Progenitor cell of endocrine pancreas (in vitro differentiated cells): Measurements from ENCODE around the gene ERICH6. TPM values are rescaled to one million over a fixed set of nuclear protein-coding genes. Genes with fewer than 3 reads are reported as not detected.
A peak's percentile ranks its signal among the peaks of the same experiment; 100 is the strongest.
"Not testable (repeated sequence)": the region's sequence is repeated elsewhere in the genome, so short reads cannot be mapped to it uniquely, and the experiment has no call there.

Experiments used
- DNase-seq: peaks from one replicate; pipeline ENCODE4 v3.0.0; 2021; ENCODE audit warnings: low spot score; ENCODE audit not compliant: unreplicated experiment
- H3K27ac Mint-ChIP-seq: 2 replicates; pipeline ENCODE4 v1.8.0; 2021; ENCODE audit warnings: mild to moderate bottlenecking, moderate library complexity, mixed read lengths
- H3K27me3 Mint-ChIP-seq: 2 replicates; pipeline ENCODE4 v1.8.0; 2021; ENCODE audit warnings: mixed read lengths
- H3K36me3 Mint-ChIP-seq: 2 replicates; pipeline ENCODE4 v1.8.0; 2022; ENCODE audit warnings: mixed read lengths; ENCODE audit not compliant: insufficient read depth
- H3K4me1 Mint-ChIP-seq: 2 replicates; pipeline ENCODE4 v1.8.0; 2021; ENCODE audit warnings: low read depth, mixed read lengths
- H3K4me3 Mint-ChIP-seq: 2 replicates; pipeline ENCODE4 v1.8.0; 2021; ENCODE audit warnings: low read depth, mild to moderate bottlenecking, moderate library complexity, mixed read lengths
- H3K9me3 Mint-ChIP-seq: 2 replicates; pipeline ENCODE4 v1.8.0; 2021; ENCODE audit warnings: low read depth, mixed read lengths
- CTCF ChIP-seq: fragments of 200-600 bp; sonication (generic); IDR thresholded peaks from one replicate; pipeline ENCODE4 v1.5.0; 2021; ENCODE audit warnings: antibody characterized with exemption, mild to moderate bottlenecking; ENCODE audit not compliant: unreplicated experiment
- total RNA-seq: library from RNA; stranded (reverse); gene quantifications from 2 replicates; pipeline ENCODE4 v1.2.1, GENCODE V29; 2021

ERICH6 gene
- total RNA-seq, 1 donor from 2014 or later, result not detected

GRCh38 chr3:150623945-150624344, 79.8 kb downstream of the ERICH6 start:
- peaks cover 15% of the 10 kb centered on the region for H3K36me3 Mint-ChIP-seq
- no peak overlapping the region for H3K4me3 Mint-ChIP-seq
- H3K4me1 Mint-ChIP-seq, result peaks cover 10% of the 10 kb centered on the region
- DNase-seq, result no peak
- no peak overlapping the region for H3K27ac Mint-ChIP-seq
- H3K9me3 Mint-ChIP-seq, result no peaks in the 10 kb centered on the region
- H3K27me3 Mint-ChIP-seq, result no peaks in the 10 kb centered on the region
- TF ChIP-seq CTCF, result no peak

GRCh38 chr3:150622955-150623354, 80.8 kb downstream of the ERICH6 start:
- not testable (repeated sequence) for H3K4me1 Mint-ChIP-seq, DNase-seq, H3K27ac Mint-ChIP-seq, H3K27me3 Mint-ChIP-seq, H3K9me3 Mint-ChIP-seq, H3K4me3 Mint-ChIP-seq
- peaks cover 22% of the 10 kb centered on the region for H3K36me3 Mint-ChIP-seq

- Mint-ChIP-seq H3K36me3 (peaks cover 16% of the 10 kb centered on the region), H3K27me3 (no peaks in the 10 kb centered on the region), H3K4me3 (no peak overlapping the region), H3K9me3 (peaks cover 4% of the 10 kb centered on the region), H3K27ac (no peak overlapping the region), H3K4me1 (peaks cover 10% of the 10 kb centered on the region)
- no peak for TF ChIP-seq CTCF
- no peak for DNase-seq
Measured at GRCh38 chr3:150620002-150620689, 83.6 kb downstream of the ERICH6 start.

- no peak overlapping the region for H3K27ac Mint-ChIP-seq
- no peaks in the 10 kb centered on the region for H3K27me3 Mint-ChIP-seq
- H3K4me3 Mint-ChIP-seq, result no peak overlapping the region
- peaks cover 29% of the 10 kb centered on the region for H3K36me3 Mint-ChIP-seq
- no peak for DNase-seq
- no peaks in the 10 kb centered on the region for H3K4me1 Mint-ChIP-seq
- TF ChIP-seq CTCF, result no peak
- H3K9me3 Mint-ChIP-seq, result peaks cover 15% of the 10 kb centered on the region
Measured at GRCh38 chr3:150613709-150614480, 89.8 kb downstream of the ERICH6 start.

- Mint-ChIP-seq H3K27me3 (no peaks in the 10 kb centered on the region), H3K4me3 (no peak overlapping the region), H3K36me3 (peaks cover 24% of the 10 kb centered on the region), H3K9me3 (peaks cover 13% of the 10 kb centered on the region), H3K4me1 (no peaks in the 10 kb centered on the region), H3K27ac (peak overlapping the region; percentile 43)
- no peak for DNase-seq
- no peak for TF ChIP-seq CTCF
Measured at GRCh38 chr3:150613034-150613433, 90.7 kb downstream of the ERICH6 start.

- H3K27me3 Mint-ChIP-seq, result no peaks in the 10 kb centered on the region
- H3K4me1 Mint-ChIP-seq, result peaks cover 5% of the 10 kb centered on the region
- no peak for DNase-seq
- no peak for TF ChIP-seq CTCF
- peaks cover 11% of the 10 kb centered on the region for H3K9me3 Mint-ChIP-seq
- peaks cover 24% of the 10 kb centered on the region for H3K36me3 Mint-ChIP-seq
- H3K4me3 Mint-ChIP-seq, result no peak overlapping the region
- no peak overlapping the region for H3K27ac Mint-ChIP-seq
Measured at GRCh38 chr3:150612494-150612893, 91.2 kb downstream of the ERICH6 start.
